Activated T-cell treated with anti-CD3 and anti-CD28 coated beads, Interleukin-2, amount 50 U/mL, for 24 hours (primary cell): ENCODE measurements around the gene PIM1.

Experiments
- DNase-seq: peaks from one replicate; pipeline ENCODE4 v3.0.0-alpha.2; 2020
- H3K27ac Mint-ChIP-seq: 2 replicates; pipeline ENCODE4 v1.8.0; 2020; ENCODE audit warnings: mild to moderate bottlenecking, mixed read lengths
- H3K27me3 Mint-ChIP-seq: 2 replicates; pipeline ENCODE4 v1.8.0; 2020; ENCODE audit warnings: mixed read lengths
- H3K36me3 Mint-ChIP-seq: 2 replicates; pipeline ENCODE4 v1.8.0; 2020; ENCODE audit warnings: low read depth, mixed read lengths
- H3K4me1 Mint-ChIP-seq: 2 replicates; pipeline ENCODE4 v1.8.0; 2020; ENCODE audit warnings: low read depth, mixed read lengths
- H3K4me3 Mint-ChIP-seq: 2 replicates; pipeline ENCODE4 v1.8.0; 2020; ENCODE audit warnings: mild to moderate bottlenecking, moderate library complexity, mixed read lengths
- H3K9me3 Mint-ChIP-seq: 2 replicates; pipeline ENCODE4 v1.8.0; 2020; ENCODE audit warnings: mixed read lengths

PIM1 gene

GRCh38 chr6:37208793-37209192 is 38.8 kb downstream of the PIM1 start:
- Mint-ChIP-seq H3K4me1 (peaks cover 61% of the 10 kb centered on the region), H3K27ac (no peak overlapping the region), H3K9me3 (no peaks in the 10 kb centered on the region), H3K27me3 (no peaks in the 10 kb centered on the region), H3K36me3 (no peaks in the 10 kb centered on the region), H3K4me3 (no peak overlapping the region)
- DNase-seq, result no peak

- H3K27ac Mint-ChIP-seq, result peak overlapping the region; percentile 85
- no peaks in the 10 kb centered on the region for H3K27me3 Mint-ChIP-seq
These were observed 39.7 kb downstream of the PIM1 start for GRCh38 chr6:37209461-37210205.

DNA sequence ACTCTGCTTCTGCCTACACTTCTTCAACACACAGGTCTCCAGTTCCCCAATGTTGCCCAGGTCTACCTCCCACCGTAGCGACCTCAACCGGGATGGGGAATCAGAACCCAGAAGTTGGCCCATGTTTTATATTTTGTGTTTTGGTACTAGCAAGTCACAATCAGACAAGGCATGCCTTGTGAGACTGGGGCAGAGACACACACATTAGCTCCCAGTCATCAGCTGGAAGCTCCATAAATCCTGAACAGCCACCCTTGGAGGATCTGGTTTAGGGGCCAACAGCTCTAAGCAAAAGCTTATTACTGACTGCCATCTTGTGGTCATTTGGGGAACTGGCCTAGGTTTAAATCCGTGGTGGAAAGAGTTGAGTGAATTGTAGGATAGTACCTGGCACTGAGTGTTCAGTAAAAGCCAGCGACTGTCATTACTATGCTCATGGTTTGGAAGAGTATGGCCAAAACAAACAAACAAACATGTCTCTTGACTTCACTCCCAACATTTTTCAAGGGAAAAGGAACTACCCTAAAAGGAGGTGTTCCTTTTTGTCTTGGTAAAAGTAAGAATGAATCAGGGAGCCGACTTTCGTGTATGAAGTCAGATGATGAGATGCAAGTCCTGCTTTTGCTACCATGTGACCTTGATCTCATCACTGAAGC is 40.5 kb downstream of the PIM1 start:
- no peaks in the 10 kb centered on the region for H3K36me3 Mint-ChIP-seq
- no peak overlapping the region for H3K4me3 Mint-ChIP-seq
- H3K27ac Mint-ChIP-seq, result peak overlapping the region; percentile 85
- no peaks in the 10 kb centered on the region for H3K27me3 Mint-ChIP-seq
- peak; percentile 67 for DNase-seq
- peaks cover 48% of the 10 kb centered on the region for H3K4me1 Mint-ChIP-seq
- no peaks in the 10 kb centered on the region for H3K9me3 Mint-ChIP-seq

More at GRCh38 chr6:37209461-37210205, 39.7 kb downstream of the PIM1 start:
- H3K36me3 Mint-ChIP-seq, result no peaks in the 10 kb centered on the region
- H3K9me3 Mint-ChIP-seq, result no peaks in the 10 kb centered on the region
- no peak overlapping the region for H3K4me3 Mint-ChIP-seq
- DNase-seq, result peak; percentile 61
- H3K4me1 Mint-ChIP-seq, result peaks cover 54% of the 10 kb centered on the region

DNA sequence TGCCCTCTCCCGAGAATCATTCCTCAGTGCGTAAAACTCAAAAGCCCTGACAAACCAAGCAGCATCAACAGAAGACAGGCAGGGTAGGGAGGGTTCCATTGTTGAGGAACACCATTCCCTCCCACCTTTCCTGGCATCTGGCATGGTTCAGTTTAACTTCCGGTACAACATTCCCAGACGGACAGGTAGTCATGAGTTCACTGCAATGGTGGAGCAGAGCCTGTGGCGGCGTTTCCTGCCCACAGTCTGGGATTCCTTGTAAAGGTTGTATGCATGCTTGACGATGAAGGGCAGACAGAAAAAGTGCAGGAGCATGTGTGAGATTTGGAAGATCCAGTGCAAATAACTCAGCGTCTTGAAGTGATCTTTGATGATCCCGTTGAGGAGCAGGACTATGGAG is 42.3 kb downstream of the PIM1 start:
- Mint-ChIP-seq H3K36me3 (no peaks in the 10 kb centered on the region), H3K27me3 (no peaks in the 10 kb centered on the region), H3K4me3 (no peak overlapping the region), H3K4me1 (peaks cover 34% of the 10 kb centered on the region), H3K27ac (no peak overlapping the region), H3K9me3 (no peaks in the 10 kb centered on the region)
- no peak for DNase-seq

DNA sequence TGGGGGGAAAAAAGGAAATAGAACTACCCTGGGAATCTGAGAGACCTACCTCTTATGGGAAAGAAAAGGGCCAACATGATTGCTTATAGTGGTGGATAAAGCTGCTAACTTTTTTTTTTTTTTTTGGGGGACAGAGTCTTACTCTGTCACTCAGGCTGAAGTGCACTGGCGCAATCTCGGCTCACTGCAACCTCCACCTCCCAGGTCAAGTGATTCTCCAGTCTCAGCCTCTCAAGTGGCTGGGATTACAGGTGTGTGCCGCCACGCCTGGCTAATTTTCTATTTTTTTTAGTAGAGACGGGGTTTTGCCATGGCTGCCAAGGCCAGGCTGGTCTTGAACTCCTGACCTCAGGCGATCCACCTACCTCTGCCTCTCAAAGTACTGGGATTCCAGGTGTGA is 48.1 kb downstream of the PIM1 start:
- peaks cover 18% of the 10 kb centered on the region for H3K4me1 Mint-ChIP-seq
- H3K27ac Mint-ChIP-seq, result peak overlapping the region; percentile 12
- H3K36me3 Mint-ChIP-seq, result no peaks in the 10 kb centered on the region
- no peaks in the 10 kb centered on the region for H3K9me3 Mint-ChIP-seq
- no peak overlapping the region for H3K4me3 Mint-ChIP-seq
- DNase-seq, result no peak
- H3K27me3 Mint-ChIP-seq, result no peaks in the 10 kb centered on the region

DNA sequence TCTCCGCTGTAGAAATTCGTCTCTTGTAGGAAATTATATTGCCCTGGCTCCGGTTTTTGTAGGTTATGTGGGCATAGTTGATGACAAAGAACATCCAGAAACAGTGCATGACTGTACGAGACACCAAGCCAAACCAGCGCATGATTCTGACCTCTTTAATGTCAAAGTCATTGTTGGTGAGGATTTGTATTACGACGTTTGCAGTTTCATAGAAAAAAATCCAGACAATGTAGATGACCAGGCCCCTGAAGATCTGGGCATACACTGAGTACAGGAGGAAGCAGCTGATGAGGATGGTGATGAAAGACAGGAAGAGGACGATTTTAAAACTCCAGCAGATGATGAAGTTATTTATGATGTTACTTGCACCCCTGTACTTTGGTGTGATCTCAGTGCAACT is 48.6 kb downstream of the PIM1 start:
- Mint-ChIP-seq H3K4me1 (peaks cover 19% of the 10 kb centered on the region), H3K27me3 (no peaks in the 10 kb centered on the region), H3K36me3 (no peaks in the 10 kb centered on the region), H3K27ac (no peak overlapping the region), H3K4me3 (no peak overlapping the region), H3K9me3 (no peaks in the 10 kb centered on the region)
- DNase-seq, result no peak

DNA sequence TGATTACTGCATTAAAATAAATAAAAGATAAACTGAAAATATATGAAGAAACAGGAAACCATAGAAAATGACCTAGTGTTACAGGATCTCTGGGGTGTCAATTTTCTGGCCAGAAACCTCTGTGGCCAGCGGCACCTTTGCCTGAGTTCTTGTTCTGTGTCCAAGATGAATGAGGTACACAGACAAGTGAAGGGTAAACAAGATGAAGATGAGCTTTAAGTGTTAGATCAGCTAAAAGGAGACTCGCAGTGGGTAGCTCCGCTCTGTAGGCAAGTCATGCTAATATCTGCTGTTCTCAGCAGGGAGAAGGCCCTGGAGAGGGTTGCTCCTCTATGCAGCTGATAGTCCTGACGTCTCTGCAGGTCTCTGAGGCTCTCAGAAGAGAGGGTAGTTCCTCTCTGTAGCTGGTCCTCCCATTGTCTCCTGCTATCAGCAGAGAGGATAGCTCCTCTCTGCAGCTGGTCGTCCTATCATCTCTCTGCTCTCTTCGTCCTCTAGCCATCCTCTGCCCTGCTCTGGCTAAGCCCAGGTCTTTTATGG is 51.7 kb downstream of the PIM1 start:
- Mint-ChIP-seq H3K27me3 (no peaks in the 10 kb centered on the region), H3K4me1 (peaks cover 19% of the 10 kb centered on the region), H3K36me3 (no peaks in the 10 kb centered on the region), H3K4me3 (peak overlapping the region; percentile 78), H3K27ac (peak overlapping the region; percentile 41), H3K9me3 (no peaks in the 10 kb centered on the region)
- no peak for DNase-seq

DNA sequence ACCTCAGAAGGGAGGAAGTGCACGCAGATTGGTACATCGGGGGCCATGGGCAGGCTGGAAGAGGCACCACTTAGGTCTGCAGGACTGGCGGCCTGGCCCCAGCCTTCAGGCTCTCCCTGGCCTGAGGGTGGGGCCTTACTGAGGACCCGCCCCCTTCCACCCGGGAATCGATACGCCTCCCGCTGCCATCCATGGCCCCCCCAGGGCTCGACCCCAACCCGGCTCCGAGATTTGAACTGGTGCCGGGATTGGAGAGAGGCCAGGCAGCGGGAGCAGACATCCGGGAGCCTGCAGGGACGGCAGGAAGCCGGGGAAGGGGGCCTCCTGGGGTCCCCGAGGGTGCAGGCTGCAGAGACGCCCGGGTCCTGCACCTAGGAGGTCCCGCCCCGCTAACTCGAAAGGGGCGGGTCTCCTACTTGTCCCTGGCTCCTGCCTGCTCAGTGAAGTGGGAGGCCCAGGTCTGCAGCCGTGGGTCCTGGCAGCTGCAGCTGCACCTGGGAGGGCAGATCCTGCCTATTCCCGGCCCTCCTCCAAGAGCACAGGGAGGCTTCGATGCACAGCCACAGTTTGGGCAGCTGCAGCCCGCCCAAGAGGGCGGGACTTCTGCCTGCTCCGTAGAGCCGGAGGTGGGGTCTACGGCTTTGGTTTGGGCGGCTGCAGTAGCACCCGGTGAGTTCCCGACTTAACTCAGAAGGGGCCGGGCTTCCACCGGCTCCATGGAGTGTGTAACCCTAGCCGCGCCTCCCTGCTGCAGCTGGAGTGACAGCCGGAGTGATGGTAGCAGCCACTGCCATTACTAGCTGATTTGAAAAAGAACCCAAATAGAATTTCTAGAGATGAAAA is 52.4 kb downstream of the PIM1 start:
- peak; percentile 81 for DNase-seq
- Mint-ChIP-seq H3K27ac (peak overlapping the region; percentile 41), H3K27me3 (no peaks in the 10 kb centered on the region)

GRCh38 chr6:37222992-37223391 is 53.0 kb downstream of the PIM1 start:
- no peak for DNase-seq
- no peaks in the 10 kb centered on the region for H3K9me3 Mint-ChIP-seq
- peak overlapping the region; percentile 78 for H3K4me3 Mint-ChIP-seq
- no peaks in the 10 kb centered on the region for H3K27me3 Mint-ChIP-seq
- H3K36me3 Mint-ChIP-seq, result no peaks in the 10 kb centered on the region
- no peak overlapping the region for H3K27ac Mint-ChIP-seq
- peaks cover 17% of the 10 kb centered on the region for H3K4me1 Mint-ChIP-seq

More for the DNA sequence above, 52.4 kb downstream of the PIM1 start:
- Mint-ChIP-seq H3K4me3 (peak overlapping the region; percentile 78), H3K4me1 (peaks cover 17% of the 10 kb centered on the region), H3K9me3 (no peaks in the 10 kb centered on the region), H3K36me3 (no peaks in the 10 kb centered on the region)
